ENCODE measurements around the gene AUTS2. TPM values are rescaled to one million over a fixed set of nuclear protein-coding genes. Genes with fewer than 3 reads are reported as not detected.

AUTS2 gene
- total and polyA plus RNA-seq, 2 experiments from 2014 or later = 32.0 to 91.0 TPM

DNA sequence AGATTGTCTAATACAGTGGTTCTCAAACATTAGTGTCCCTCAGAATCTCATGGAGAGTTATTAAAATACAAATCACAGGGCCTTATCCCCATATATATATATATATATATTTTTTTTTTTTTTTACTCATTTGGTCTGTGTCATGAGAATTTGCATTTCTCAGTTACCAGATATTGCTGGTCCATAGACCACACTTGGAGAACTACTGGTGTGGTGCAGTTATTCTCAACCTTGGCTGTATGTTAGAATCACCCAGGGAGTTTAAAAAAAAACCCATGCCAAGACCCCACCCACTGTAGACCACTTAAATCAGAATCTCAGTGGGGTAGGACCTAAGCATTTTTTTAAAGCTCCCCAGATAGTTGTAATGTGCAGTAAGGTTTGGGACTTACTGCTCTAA is 179.9 kb downstream of the AUTS2 start:
- Mint-ChIP-seq H3K9me3 (no peaks in the 10 kb centered on the region), H3K36me3 (ENCODE audit: low read depth) (no peaks in the 10 kb centered on the region), H3K27me3 (ENCODE audit: insufficient read depth, low read depth, poor library complexity) (no peaks in the 10 kb centered on the region), H3K27ac (no peak overlapping the region), H3K4me3 (no peak overlapping the region), H3K4me1 (peaks cover 15% of the 10 kb centered on the region)
- Histone ChIP-seq H2AFZ (no peak overlapping the region), H3K4me3 (no peak overlapping the region), H3K4me2 (no peak overlapping the region), H3K27ac (ENCODE audit: low read depth) (no peak overlapping the region), H3K27me3 (ENCODE audit: insufficient read depth) (no peaks in the 10 kb centered on the region), H4K20me1 (replicated peaks; ENCODE audit: insufficient read depth) (no peaks in the 10 kb centered on the region), H3K36me3 (ENCODE audit: insufficient read depth) (no peaks in the 10 kb centered on the region), H3K9me2 (ENCODE audit: insufficient read depth) (no peaks in the 10 kb centered on the region), H3K79me2 (replicated peaks; ENCODE audit: insufficient read depth) (no peaks in the 10 kb centered on the region), H3F3A (replicated peaks; ENCODE audit: low read depth) (no peaks in the 10 kb centered on the region), H3K4me1 (ENCODE audit: insufficient read depth) (peaks cover 18% of the 10 kb centered on the region)
- TF ChIP-seq ZNF331 (CRISPR knock-in tag; IDR thresholded peaks at IDR 0.05; ENCODE audit: low read depth) (no peak), POLR2AphosphoS5 (IDR thresholded peaks at IDR 0.05; ENCODE audit: low read depth) (no peak), EZH2phosphoT487 (IDR thresholded peaks at IDR 0.05; ENCODE audit: unreplicated experiment) (no peak), STAT1 (IDR thresholded peaks at IDR 0.05; ENCODE audit: unreplicated experiment) (no peak), REST (IDR thresholded peaks at IDR 0.05; ENCODE audit: unreplicated experiment) (no peak), NANOG (IDR thresholded peaks at IDR 0.05; ENCODE audit: borderline replicate concordance) (no peak), JUNB (IDR thresholded peaks at IDR 0.05; ENCODE audit: unreplicated experiment) (no peak), CREB1 (CRISPR knock-in tag; IDR thresholded peaks at IDR 0.05; ENCODE audit: low read depth) (no peak), ZNF114 (CRISPR knock-in tag; IDR thresholded peaks at IDR 0.05) (no peak), EZH2 (IDR thresholded peaks at IDR 0.05; ENCODE audit: low read depth, unreplicated experiment) (no peak)
- TF ChIP-seq, protein P1, sequence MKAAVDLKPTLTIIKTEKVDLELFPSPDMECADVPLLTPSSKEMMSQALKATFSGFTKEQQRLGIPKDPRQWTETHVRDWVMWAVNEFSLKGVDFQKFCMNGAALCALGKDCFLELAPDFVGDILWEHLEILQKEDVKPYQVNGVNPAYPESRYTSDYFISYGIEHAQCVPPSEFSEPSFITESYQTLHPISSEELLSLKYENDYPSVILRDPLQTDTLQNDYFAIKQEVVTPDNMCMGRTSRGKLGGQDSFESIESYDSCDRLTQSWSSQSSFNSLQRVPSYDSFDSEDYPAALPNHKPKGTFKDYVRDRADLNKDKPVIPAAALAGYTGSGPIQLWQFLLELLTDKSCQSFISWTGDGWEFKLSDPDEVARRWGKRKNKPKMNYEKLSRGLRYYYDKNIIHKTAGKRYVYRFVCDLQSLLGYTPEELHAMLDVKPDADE (IDR thresholded peaks at IDR 0.05) = no peak
- TF ChIP-seq, protein P2, sequence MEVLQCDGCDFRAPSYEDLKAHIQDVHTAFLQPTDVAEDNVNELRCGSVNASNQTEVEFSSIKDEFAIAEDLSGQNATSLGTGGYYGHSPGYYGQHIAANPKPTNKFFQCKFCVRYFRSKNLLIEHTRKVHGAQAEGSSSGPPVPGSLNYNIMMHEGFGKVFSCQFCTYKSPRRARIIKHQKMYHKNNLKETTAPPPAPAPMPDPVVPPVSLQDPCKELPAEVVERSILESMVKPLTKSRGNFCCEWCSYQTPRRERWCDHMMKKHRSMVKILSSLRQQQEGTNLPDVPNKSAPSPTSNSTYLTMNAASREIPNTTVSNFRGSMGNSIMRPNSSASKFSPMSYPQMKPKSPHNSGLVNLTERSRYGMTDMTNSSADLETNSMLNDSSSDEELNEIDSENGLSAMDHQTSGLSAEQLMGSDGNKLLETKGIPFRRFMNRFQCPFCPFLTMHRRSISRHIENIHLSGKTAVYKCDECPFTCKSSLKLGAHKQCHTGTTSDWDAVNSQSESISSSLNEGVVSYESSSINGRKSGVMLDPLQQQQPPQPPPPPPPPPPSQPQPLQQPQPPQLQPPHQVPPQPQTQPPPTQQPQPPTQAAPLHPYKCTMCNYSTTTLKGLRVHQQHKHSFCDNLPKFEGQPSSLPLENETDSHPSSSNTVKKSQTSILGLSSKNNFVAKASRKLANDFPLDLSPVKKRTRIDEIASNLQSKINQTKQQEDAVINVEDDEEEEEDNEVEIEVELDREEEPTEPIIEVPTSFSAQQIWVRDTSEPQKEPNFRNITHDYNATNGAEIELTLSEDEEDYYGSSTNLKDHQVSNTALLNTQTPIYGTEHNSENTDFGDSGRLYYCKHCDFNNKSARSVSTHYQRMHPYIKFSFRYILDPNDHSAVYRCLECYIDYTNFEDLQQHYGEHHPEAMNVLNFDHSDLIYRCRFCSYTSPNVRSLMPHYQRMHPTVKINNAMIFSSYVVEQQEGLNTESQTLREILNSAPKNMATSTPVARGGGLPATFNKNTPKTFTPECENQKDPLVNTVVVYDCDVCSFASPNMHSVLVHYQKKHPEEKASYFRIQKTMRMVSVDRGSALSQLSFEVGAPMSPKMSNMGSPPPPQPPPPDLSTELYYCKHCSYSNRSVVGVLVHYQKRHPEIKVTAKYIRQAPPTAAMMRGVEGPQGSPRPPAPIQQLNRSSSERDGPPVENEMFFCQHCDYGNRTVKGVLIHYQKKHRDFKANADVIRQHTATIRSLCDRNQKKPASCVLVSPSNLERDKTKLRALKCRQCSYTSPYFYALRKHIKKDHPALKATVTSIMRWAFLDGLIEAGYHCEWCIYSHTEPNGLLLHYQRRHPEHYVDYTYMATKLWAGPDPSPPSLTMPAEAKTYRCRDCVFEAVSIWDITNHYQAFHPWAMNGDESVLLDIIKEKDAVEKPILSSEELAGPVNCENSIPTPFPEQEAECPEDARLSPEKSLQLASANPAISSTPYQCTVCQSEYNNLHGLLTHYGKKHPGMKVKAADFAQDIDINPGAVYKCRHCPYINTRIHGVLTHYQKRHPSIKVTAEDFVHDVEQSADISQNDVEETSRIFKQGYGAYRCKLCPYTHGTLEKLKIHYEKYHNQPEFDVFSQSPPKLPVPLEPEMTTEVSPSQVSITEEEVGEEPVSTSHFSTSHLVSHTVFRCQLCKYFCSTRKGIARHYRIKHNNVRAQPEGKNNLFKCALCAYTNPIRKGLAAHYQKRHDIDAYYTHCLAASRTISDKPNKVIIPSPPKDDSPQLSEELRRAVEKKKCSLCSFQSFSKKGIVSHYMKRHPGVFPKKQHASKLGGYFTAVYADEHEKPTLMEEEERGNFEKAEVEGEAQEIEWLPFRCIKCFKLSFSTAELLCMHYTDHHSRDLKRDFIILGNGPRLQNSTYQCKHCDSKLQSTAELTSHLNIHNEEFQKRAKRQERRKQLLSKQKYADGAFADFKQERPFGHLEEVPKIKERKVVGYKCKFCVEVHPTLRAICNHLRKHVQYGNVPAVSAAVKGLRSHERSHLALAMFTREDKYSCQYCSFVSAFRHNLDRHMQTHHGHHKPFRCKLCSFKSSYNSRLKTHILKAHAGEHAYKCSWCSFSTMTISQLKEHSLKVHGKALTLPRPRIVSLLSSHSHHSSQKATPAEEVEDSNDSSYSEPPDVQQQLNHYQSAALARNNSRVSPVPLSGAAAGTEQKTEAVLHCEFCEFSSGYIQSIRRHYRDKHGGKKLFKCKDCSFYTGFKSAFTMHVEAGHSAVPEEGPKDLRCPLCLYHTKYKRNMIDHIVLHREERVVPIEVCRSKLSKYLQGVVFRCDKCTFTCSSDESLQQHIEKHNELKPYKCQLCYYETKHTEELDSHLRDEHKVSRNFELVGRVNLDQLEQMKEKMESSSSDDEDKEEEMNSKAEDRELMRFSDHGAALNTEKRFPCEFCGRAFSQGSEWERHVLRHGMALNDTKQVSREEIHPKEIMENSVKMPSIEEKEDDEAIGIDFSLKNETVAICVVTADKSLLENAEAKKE (CRISPR knock-in tag; IDR thresholded peaks at IDR 0.05) = no peak
- TF ChIP-seq, protein P3, sequence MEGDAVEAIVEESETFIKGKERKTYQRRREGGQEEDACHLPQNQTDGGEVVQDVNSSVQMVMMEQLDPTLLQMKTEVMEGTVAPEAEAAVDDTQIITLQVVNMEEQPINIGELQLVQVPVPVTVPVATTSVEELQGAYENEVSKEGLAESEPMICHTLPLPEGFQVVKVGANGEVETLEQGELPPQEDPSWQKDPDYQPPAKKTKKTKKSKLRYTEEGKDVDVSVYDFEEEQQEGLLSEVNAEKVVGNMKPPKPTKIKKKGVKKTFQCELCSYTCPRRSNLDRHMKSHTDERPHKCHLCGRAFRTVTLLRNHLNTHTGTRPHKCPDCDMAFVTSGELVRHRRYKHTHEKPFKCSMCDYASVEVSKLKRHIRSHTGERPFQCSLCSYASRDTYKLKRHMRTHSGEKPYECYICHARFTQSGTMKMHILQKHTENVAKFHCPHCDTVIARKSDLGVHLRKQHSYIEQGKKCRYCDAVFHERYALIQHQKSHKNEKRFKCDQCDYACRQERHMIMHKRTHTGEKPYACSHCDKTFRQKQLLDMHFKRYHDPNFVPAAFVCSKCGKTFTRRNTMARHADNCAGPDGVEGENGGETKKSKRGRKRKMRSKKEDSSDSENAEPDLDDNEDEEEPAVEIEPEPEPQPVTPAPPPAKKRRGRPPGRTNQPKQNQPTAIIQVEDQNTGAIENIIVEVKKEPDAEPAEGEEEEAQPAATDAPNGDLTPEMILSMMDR (conservative IDR thresholded peaks at IDR 0.05; ENCODE audit: low read depth in 2 of 2) = no peak
- no peak for ATAC-seq
- DNase-seq (ENCODE audit: low spot score) = no peak

All from GM23338 (cell line).